ENCODE data around the gene PIP4P1. TPM values are rescaled to one million over a fixed set of nuclear protein-coding genes. Genes with fewer than 3 reads are reported as not detected.
A peak's percentile ranks its signal among the peaks of the same experiment; 100 is the strongest.

Gene PIP4P1
- total and polyA plus RNA-seq, 2 of the 13 experiments (the other 11 are each of a cell fraction or from before 2014, with no cell fraction given) = 33.4 to 47.0 TPM

- TF ChIP-seq ATF7 (IDR thresholded peaks at IDR 0.05) (no peak), ATF7 (CRISPR knock-in tag; IDR thresholded peaks at IDR 0.05) (peak; percentile 74), ZNF790 (CRISPR knock-in tag; IDR thresholded peaks at IDR 0.05; ENCODE audit: borderline replicate concordance) (no peak; the same call in 1 of the 2 replicates), ATF1 (CRISPR knock-in tag; IDR thresholded peaks at IDR 0.05) (0 out of 2 replicates have a peak, but pooled peaks have one; percentile 55), ZNF816 (CRISPR knock-in tag; IDR thresholded peaks at IDR 0.05; ENCODE audit: borderline replicate concordance) (peak; percentile 61; the same call in 1 of the 2 replicates), ARID2 (CRISPR knock-in tag; IDR thresholded peaks at IDR 0.05; ENCODE audit: borderline replicate concordance) (peak; percentile 2; the same call in 1 of the 2 replicates), HIC2 (CRISPR knock-in tag; IDR thresholded peaks at IDR 0.05; ENCODE audit: low read depth) (no peak), SMC3 (IDR thresholded peaks at IDR 0.05; ENCODE audit: low read length) (peak; percentile 5; the same call in 1 of the 2 replicates), AHDC1 (CRISPR knock-in tag; IDR thresholded peaks at IDR 0.05; ENCODE audit: borderline replicate concordance) (0 out of 2 replicates have a peak, but pooled peaks have one; percentile 50), HMG20A (CRISPR knock-in tag; IDR thresholded peaks at IDR 0.05; ENCODE audit: borderline replicate concordance) (no peak), ZNF704 (CRISPR knock-in tag; IDR thresholded peaks at IDR 0.05; ENCODE audit: borderline replicate concordance) (0 out of 2 replicates have a peak, but pooled peaks have one; percentile 13), RBFOX2 (IDR thresholded peaks at IDR 0.05; ENCODE audit: low read depth, low read length) (peak; percentile 66; the same call in 1 of the 2 replicates)
- TF ChIP-seq, protein P1, sequence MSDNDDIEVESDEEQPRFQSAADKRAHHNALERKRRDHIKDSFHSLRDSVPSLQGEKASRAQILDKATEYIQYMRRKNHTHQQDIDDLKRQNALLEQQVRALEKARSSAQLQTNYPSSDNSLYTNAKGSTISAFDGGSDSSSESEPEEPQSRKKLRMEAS (IDR thresholded peaks at IDR 0.05) = 0 out of 2 replicates have a peak, but pooled peaks have one; percentile 21
Measured at GRCh38 chr14:20455355-20456300, 5.6 kb downstream of the PIP4P1 start (continued).
